Neuronal stem cell (in vitro differentiated cells): ENCODE measurements around the gene SYT13.
A peak's percentile ranks its signal among the peaks of the same experiment; 100 is the strongest.

Experiments
- DNase-seq: peaks from one replicate; pipeline ENCODE4 v3.0.0-alpha.2; 2013; ENCODE audit warnings: low spot score
- H2AFZ ChIP-seq: one replicate; pipeline ENCODE4 v1.6.1; 2013; ENCODE audit warnings: mild to moderate bottlenecking, low read length, inconsistent platforms
- H2AK5ac ChIP-seq: 2 replicates; pipeline ENCODE4 v1.6.1; 2013; ENCODE audit warnings: low read depth, mild to moderate bottlenecking, inconsistent platforms, low read length, moderate library complexity, mixed read lengths
- H2BK120ac ChIP-seq: 2 replicates; pipeline ENCODE4 v1.6.1; 2013; ENCODE audit warnings: low read depth, mild to moderate bottlenecking, inconsistent platforms, low read length, moderate library complexity, mixed read lengths
- H2BK12ac ChIP-seq: one replicate; pipeline ENCODE4 v1.6.1; 2013; ENCODE audit warnings: low read length, inconsistent platforms
- H2BK15ac ChIP-seq: 2 replicates; pipeline ENCODE4 v1.6.1; 2013; ENCODE audit warnings: mild to moderate bottlenecking, low read length, inconsistent platforms, mixed read lengths
- H2BK5ac ChIP-seq: one replicate; pipeline ENCODE4 v1.6.1; 2013; ENCODE audit warnings: inconsistent platforms, mild to moderate bottlenecking, low read length, moderate library complexity
- H3K14ac ChIP-seq: one replicate; pipeline ENCODE4 v1.6.1; 2013; ENCODE audit warnings: low read length, inconsistent platforms
- H3K18ac ChIP-seq: 2 replicates; pipeline ENCODE4 v1.6.1; 2013; ENCODE audit warnings: low read length, inconsistent platforms
- H3K23ac ChIP-seq: 2 replicates; pipeline ENCODE4 v1.6.1; 2013; ENCODE audit warnings: low read depth, mild to moderate bottlenecking, mixed read lengths, low read length, inconsistent platforms; ENCODE audit not compliant: poor library complexity
- H3K27ac ChIP-seq: replicated peaks from 3 replicates; pipeline ENCODE4 v1.5.1; 2013; ENCODE audit warnings: low read length, inconsistent platforms
- H3K27me3 ChIP-seq, 3 experiments: 2 replicates each; pipeline ENCODE4 v1.6.1; 2013; ENCODE audit warnings: low read length in 3 of 3, mild to moderate bottlenecking in 2 of 3, inconsistent platforms in 1 of 3, low read depth in 1 of 3, mixed read lengths in 1 of 3, moderate library complexity in 1 of 3; ENCODE audit not compliant: control insufficient read depth in 3 of 3, insufficient read depth in 3 of 3
- H3K36me3 ChIP-seq, 2 donors: replicated peaks in 1 of 2; 2 replicates each; pipeline ENCODE4 v1.6.1; 2013; ENCODE audit warnings: low read length in 2 of 2; ENCODE audit not compliant: control insufficient read depth in 2 of 2, insufficient read depth in 2 of 2
- H3K4ac ChIP-seq: 2 replicates; pipeline ENCODE4 v1.6.1; 2013; ENCODE audit warnings: inconsistent platforms, mild to moderate bottlenecking, low read length, moderate library complexity
- H3K4me1 ChIP-seq, 2 donors: 1 replicate in 1 of 2; 2 replicates in 1 of 2; pipeline ENCODE4 v1.6.1; 2013; ENCODE audit warnings: low read length in 2 of 2, low read depth in 1 of 2; ENCODE audit not compliant: control insufficient read depth in 2 of 2, insufficient read depth in 1 of 2
- H3K4me2 ChIP-seq: one replicate; pipeline ENCODE4 v1.6.1; 2013; ENCODE audit warnings: mild to moderate bottlenecking, low read length, inconsistent platforms; ENCODE audit not compliant: insufficient read depth, poor library complexity, severe bottlenecking
- H3K4me3 ChIP-seq, 2 donors: 2 replicates each; pipeline ENCODE4 v1.5.1; 2013; ENCODE audit warnings: low read length in 2 of 2, mild to moderate bottlenecking in 2 of 2, inconsistent platforms in 1 of 2, moderate library complexity in 1 of 2
- H3K79me1 ChIP-seq: one replicate; pipeline ENCODE4 v1.6.1; 2013; ENCODE audit warnings: low read depth, mild to moderate bottlenecking, inconsistent platforms, low read length, moderate library complexity
- H3K9ac ChIP-seq: one replicate; pipeline ENCODE4 v1.6.1; 2013; ENCODE audit warnings: mild to moderate bottlenecking, low read depth, low read length, inconsistent platforms; ENCODE audit not compliant: poor library complexity
- H3K9me3 ChIP-seq, 2 donors: replicated peaks in 1 of 2; 2 replicates each; pipeline versions ENCODE3 to v1.6.1; 2013; ENCODE audit warnings: low read length in 2 of 2, mild to moderate bottlenecking in 2 of 2, inconsistent platforms in 1 of 2, low read depth in 1 of 2, mixed read lengths in 1 of 2, moderate library complexity in 1 of 2; ENCODE audit not compliant: control insufficient read depth in 2 of 2, insufficient read depth in 1 of 2
- H4K8ac ChIP-seq: one replicate; pipeline ENCODE4 v1.6.1; 2013; ENCODE audit warnings: low read depth, mild to moderate bottlenecking, inconsistent platforms, low read length, moderate library complexity
- H4K91ac ChIP-seq: one replicate; pipeline ENCODE4 v1.6.1; 2013; ENCODE audit warnings: low read length, low read depth, mild to moderate bottlenecking, inconsistent platforms; ENCODE audit not compliant: poor library complexity
- WGBS, 2 donors: extraction: QIAGEN DNeasy Blood & Tissue Kit; methylation state at CpG; one replicate each; pipeline ENCODE4 v1.1.7; 2013; ENCODE audit warnings: missing lambda C conversion rate in 2 of 2, mixed read lengths in 1 of 2; ENCODE audit not compliant: insufficient read length in 2 of 2, insufficient replicate concordance in 1 of 2; ENCODE audit errors: extremely low coverage in 2 of 2; 5-methylcytosine and 5-hydroxymethylcytosine counted together

SYT13 gene

DNA sequence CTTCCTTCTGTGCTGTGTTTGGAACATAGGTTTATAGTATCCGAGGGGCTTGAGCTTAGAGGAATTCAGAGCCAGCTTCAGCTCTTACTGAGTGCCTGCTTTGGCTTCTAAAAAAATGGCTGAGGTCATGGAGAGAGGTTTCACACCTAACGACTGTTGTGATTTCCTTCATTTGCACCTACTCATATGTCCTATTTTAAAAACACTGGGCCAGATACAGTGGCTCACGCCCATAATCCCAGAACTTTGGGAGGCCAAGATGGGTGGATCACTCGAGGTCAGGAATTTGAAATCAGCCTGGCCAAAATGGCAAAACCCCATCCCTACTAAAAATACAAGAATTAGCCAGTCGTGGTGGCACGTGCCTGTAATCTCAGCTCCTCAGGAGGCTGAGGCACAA, 38.3 kb upstream of the SYT13 start:
- H3K36me3 ChIP-seq, result no peaks in the 10 kb centered on the region
- H3K4ac ChIP-seq, result no peak overlapping the region
- no peak overlapping the region for H3K4me3 ChIP-seq
- H3K27me3 ChIP-seq, result peaks cover 0 to 25% (median 0%) of the 10 kb centered on the region in 3 experiments
- no peak overlapping the region for H4K91ac ChIP-seq
- no peaks in the 10 kb centered on the region for H3K4me1 ChIP-seq
- no peak overlapping the region for H3K23ac ChIP-seq
- H2AFZ ChIP-seq, result no peak overlapping the region
- H3K27ac ChIP-seq, result no peak overlapping the region
- H3K79me1 ChIP-seq, result no peaks in the 10 kb centered on the region
- H3K14ac ChIP-seq, result no peak overlapping the region
- no peak overlapping the region for H2AK5ac ChIP-seq
- no peaks in the 10 kb centered on the region for H3K9me3 ChIP-seq
- no peak overlapping the region for H3K4me2 ChIP-seq
- no peak overlapping the region for H2BK5ac ChIP-seq
- H2BK12ac ChIP-seq, result no peak overlapping the region
- no peak overlapping the region for H2BK15ac ChIP-seq
- H2BK120ac ChIP-seq, result no peak overlapping the region
- no CpG with 5 or more reads among the region's 6 CpGs for WGBS, 2 donors
- DNase-seq, result no peak
- no peak overlapping the region for H3K9ac ChIP-seq
- H4K8ac ChIP-seq, result no peak overlapping the region
- no peak overlapping the region for H3K18ac ChIP-seq

DNA sequence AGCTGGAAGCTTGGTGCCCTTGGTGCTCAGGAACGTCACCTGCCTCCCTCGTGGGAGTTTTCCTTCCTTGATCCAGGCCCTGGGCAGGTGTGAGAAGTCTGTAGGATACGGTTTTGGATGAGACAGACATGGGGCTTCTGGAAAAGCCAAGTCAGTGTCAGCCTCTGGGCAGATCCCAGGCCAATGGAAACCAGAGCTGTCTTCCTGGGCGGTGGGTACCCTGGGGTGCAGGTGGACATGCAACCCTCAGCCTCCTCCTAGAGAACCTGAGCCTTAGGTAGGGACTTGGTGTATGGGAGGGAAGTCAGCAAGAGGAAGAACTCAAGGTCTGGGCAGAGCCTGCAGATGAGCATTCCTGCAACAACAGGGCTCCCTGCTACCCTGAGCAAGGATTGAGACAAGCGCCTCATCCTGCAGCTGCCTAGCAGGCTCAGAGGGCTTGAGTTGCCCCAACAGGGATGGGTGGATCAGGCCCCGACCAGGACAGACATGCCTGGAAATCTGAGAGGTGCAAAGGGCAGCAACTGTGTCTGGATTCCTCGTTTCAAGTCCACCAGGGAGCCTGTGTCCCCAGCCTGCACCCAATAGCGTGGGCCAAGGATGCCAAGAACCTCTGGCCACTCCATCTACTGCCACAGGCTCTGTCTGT, 37.6 kb upstream of the SYT13 start:
- H3K18ac ChIP-seq, result no peak overlapping the region
- no peak overlapping the region for H2AFZ ChIP-seq
- H2BK15ac ChIP-seq, result no peak overlapping the region
- no CpG with 5 or more reads among the region's 8 CpGs for WGBS, 2 donors
- H2BK120ac ChIP-seq, result no peak overlapping the region
- H3K36me3 ChIP-seq, result no peaks in the 10 kb centered on the region
- no peak overlapping the region for H3K27ac ChIP-seq
- H3K23ac ChIP-seq, result no peak overlapping the region
- H4K8ac ChIP-seq, result no peak overlapping the region
- no peak overlapping the region for H4K91ac ChIP-seq
- no peak overlapping the region for H3K14ac ChIP-seq
- peak overlapping the region in 1 of 2 donors; percentile 24 for H3K4me3 ChIP-seq
- no peak overlapping the region for H3K4me2 ChIP-seq
- peaks cover 0 to 25% (median 0%) of the 10 kb centered on the region in 3 experiments for H3K27me3 ChIP-seq
- no peak for DNase-seq
- no peak overlapping the region for H2BK5ac ChIP-seq
- no peak overlapping the region for H2BK12ac ChIP-seq
- no peaks in the 10 kb centered on the region for H3K79me1 ChIP-seq
- H3K9ac ChIP-seq, result no peak overlapping the region
- H3K4ac ChIP-seq, result no peak overlapping the region
- H3K9me3 ChIP-seq, result no peaks in the 10 kb centered on the region
- no peaks in the 10 kb centered on the region for H3K4me1 ChIP-seq
- no peak overlapping the region for H2AK5ac ChIP-seq

DNA sequence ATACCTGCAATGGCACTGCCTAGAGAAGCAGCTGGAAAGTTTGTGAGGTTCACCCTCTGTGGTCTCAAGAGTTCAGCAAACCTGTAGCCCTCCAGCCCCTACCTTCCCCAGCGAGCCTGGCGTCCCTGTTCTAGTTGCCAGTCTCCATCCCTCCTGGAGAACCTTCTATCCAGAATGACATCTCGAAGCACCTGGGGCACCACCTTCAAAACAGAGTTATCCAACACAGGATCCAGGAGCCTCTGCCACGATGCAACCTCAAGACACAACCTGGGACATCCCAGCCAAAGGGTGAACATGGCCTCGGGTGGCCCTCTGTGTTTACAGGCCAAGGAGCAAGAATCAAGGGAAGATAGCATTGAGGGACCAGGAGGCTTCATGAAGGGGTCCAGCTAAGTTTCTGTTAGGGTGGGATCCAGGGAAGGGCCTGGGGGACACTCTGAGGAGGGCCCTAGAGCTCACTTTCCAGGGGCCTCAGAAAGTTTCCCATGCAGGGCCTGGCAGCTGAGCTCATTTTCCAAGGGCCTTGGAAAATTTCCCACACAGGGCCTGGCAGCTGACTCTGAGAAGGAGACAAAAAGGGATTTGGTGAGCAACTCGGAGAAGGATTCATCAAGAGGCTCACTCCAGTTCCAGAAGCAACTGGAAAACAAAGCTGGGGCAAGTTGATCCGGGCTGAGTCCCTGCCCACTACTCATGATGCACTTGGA, 36.9 kb upstream of the SYT13 start:
- H3K23ac ChIP-seq, result no peak overlapping the region
- H3K27ac ChIP-seq, result no peak overlapping the region
- DNase-seq, result no peak
- H4K91ac ChIP-seq, result no peak overlapping the region
- no peak overlapping the region for H2BK12ac ChIP-seq
- no peak overlapping the region for H3K4me3 ChIP-seq
- H3K14ac ChIP-seq, result no peak overlapping the region
- no peaks in the 10 kb centered on the region for H3K9me3 ChIP-seq
- H2BK120ac ChIP-seq, result no peak overlapping the region
- WGBS, 2 donors, result no CpG with 5 or more reads among the region's 7 CpGs
- H3K4me2 ChIP-seq, result no peak overlapping the region
- no peak overlapping the region for H3K18ac ChIP-seq
- H3K36me3 ChIP-seq, result no peaks in the 10 kb centered on the region
- no peak overlapping the region for H2BK5ac ChIP-seq
- no peak overlapping the region for H2AK5ac ChIP-seq
- H3K79me1 ChIP-seq, result no peaks in the 10 kb centered on the region
- no peak overlapping the region for H2AFZ ChIP-seq
- H3K4me1 ChIP-seq, result no peaks in the 10 kb centered on the region
- no peak overlapping the region for H4K8ac ChIP-seq
- H3K4ac ChIP-seq, result no peak overlapping the region
- peaks cover 0 to 25% (median 0%) of the 10 kb centered on the region in 3 experiments for H3K27me3 ChIP-seq
- H2BK15ac ChIP-seq, result no peak overlapping the region
- H3K9ac ChIP-seq, result no peak overlapping the region

DNA sequence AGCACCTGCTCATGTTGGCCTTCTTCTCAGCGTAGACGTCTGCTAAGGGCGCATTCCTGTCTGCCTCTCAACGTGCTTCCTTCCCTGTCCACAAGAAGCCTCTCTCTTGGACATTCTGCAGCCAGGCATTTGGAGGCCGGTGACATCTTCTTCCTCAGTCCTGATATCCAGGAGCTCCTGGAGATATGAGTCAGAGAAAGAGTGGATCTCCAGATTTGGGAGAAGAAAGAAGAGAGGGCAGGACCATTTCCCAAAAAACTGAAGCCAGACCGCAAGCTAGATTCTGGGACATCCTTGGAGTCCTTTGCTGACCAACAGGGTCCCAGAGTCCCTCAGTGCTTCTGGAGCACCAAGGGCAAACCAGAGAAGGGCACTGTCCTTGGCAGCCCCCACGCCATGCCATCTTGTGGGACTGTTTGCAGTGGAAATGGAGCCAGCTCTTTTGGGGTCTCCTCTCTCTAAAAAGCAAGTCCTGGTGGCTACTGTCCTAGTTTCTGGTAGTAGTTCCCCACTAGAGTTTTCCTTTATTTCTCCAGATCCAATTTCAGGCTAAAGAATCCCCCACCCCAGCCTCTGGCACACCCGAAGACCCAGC, 36.1 kb upstream of the SYT13 start:
- Histone ChIP-seq H2BK5ac (no peak overlapping the region), H2BK15ac (no peak overlapping the region), H4K8ac (no peak overlapping the region), H2BK120ac (no peak overlapping the region), H3K79me1 (no peaks in the 10 kb centered on the region), H3K4me3 (no peak overlapping the region), H3K4me2 (no peak overlapping the region), H3K36me3 (peaks cover 0 to 1% of the 10 kb centered on the region in 2 donors), H3K4ac (no peak overlapping the region), H3K9ac (no peak overlapping the region), H3K4me1 (no peaks in the 10 kb centered on the region), H2AFZ (no peak overlapping the region), H4K91ac (no peak overlapping the region), H2AK5ac (no peak overlapping the region), H3K14ac (no peak overlapping the region), H3K27me3 (peaks cover 0 to 25% (median 0%) of the 10 kb centered on the region in 3 experiments), H3K23ac (no peak overlapping the region), H2BK12ac (no peak overlapping the region), H3K9me3 (no peaks in the 10 kb centered on the region), H3K27ac (no peak overlapping the region), H3K18ac (peak overlapping the region; percentile 29)
- WGBS, 2 donors, result no CpG with 5 or more reads among the region's 8 CpGs
- no peak for DNase-seq
